K562 (cell line): ENCODE data around the gene CRKL. TPM values are rescaled to one million over a fixed set of nuclear protein-coding genes. Genes with fewer than 3 reads are reported as not detected.

Source experiments
- ARID2 ChIP-seq: fragments of 450-650 bp; IDR thresholded peaks from 2 replicates; pipeline ENCODE4 v1.6.1; 2017; ENCODE audit warnings: antibody characterized with exemption, mild to moderate bottlenecking
- BDP1 ChIP-seq: IDR thresholded peaks from 3 replicates; pipeline ENCODE4 v1.6.1; 2011; ENCODE audit not compliant: insufficient read length, insufficient read depth
- BRF2 ChIP-seq: IDR thresholded peaks from 3 replicates; pipeline ENCODE4 v1.6.1; 2011; ENCODE audit warnings: borderline replicate concordance, mild to moderate bottlenecking; ENCODE audit not compliant: insufficient read length, insufficient read depth
- CBX5 ChIP-seq: IDR thresholded peaks from 2 replicates; pipeline ENCODE4 v1.6.1; 2014; ENCODE audit warnings: low read depth, borderline replicate concordance
- CHD4 ChIP-seq: fragments of 200-600 bp; sonication (generic); IDR thresholded peaks from 3 replicates; pipeline ENCODE4 v1.6.1; 2012; ENCODE audit warnings: low read depth, mild to moderate bottlenecking, mixed read lengths, low read length, inconsistent platforms; ENCODE audit not compliant: insufficient read depth, insufficient replicate concordance, poor library complexity, severe bottlenecking
- CTBP1 ChIP-seq: fragments of 450-650 bp; IDR thresholded peaks from 2 replicates; pipeline ENCODE4 v1.6.1; 2016; ENCODE audit warnings: borderline replicate concordance
- FIP1L1 ChIP-seq: fragments of 200-400 bp; formaldehyde crosslinking; IDR thresholded peaks from 2 replicates; pipeline ENCODE4 v1.6.1; 2018; ENCODE audit warnings: mild to moderate bottlenecking, low read depth, low read length; ENCODE audit not compliant: poor library complexity, severe bottlenecking
- ILK ChIP-seq: fragments of 450-650 bp; IDR thresholded peaks from 2 replicates; pipeline ENCODE4 v1.6.1; 2016; ENCODE audit warnings: missing genetic modification characterization, low read depth, mild to moderate bottlenecking, missing compliant biosample characterization, moderate library complexity, borderline replicate concordance
- KLF10 ChIP-seq: fragments of 250-450 bp; sonication (Bioruptor Pico); IDR thresholded peaks from 2 replicates; pipeline ENCODE4 v1.6.1; 2021; ENCODE audit warnings: matching md5 sums
- MEIS2 ChIP-seq: fragments of 450-650 bp; IDR thresholded peaks from 2 replicates; pipeline ENCODE4 v1.6.1; 2014; ENCODE audit warnings: mild to moderate bottlenecking; ENCODE audit not compliant: partially characterized antibody
- PHB ChIP-seq: fragments of 250-450 bp; sonication (Bioruptor Pico); IDR thresholded peaks from 2 replicates; pipeline ENCODE4 v1.5.0; 2021
- RCOR1 ChIP-seq, 2 experiments: IDR thresholded peaks; 2 replicates each; pipeline ENCODE4 v1.6.1; 2012; ENCODE audit warnings: low read depth in 2 of 2, low read length in 2 of 2, borderline replicate concordance in 1 of 2, improper control_type of control experiment in 1 of 2
- RUNX1 ChIP-seq: sonication (generic); IDR thresholded peaks from 2 replicates; pipeline ENCODE4 v1.6.1; 2016; ENCODE audit warnings: antibody characterized with exemption, low read depth
- SMAD3 ChIP-seq: fragments of 450-650 bp; formaldehyde crosslinking; conservative IDR thresholded peaks from 2 replicates; pipeline ENCODE4 v1.4.0; 2020; ENCODE audit warnings: mild to moderate bottlenecking
- TEAD1 ChIP-seq, 2 experiments: fragments of 450-650 bp in 1 of 2; sonication (generic) in 1 of 2; formaldehyde crosslinking; IDR thresholded peaks; 2 replicates each; pipeline versions ENCODE4 v1.4.0 to v1.8.0; 2020 to 2022; ENCODE audit warnings: mild to moderate bottlenecking in 2 of 2, missing genetic modification reagents in 1 of 2
- ZBTB1 ChIP-seq: sonication (generic); formaldehyde crosslinking; IDR thresholded peaks from 2 replicates; pipeline ENCODE4 v1.8.1; 2023; ENCODE audit warnings: missing genetic modification reagents, low read depth, mild to moderate bottlenecking, borderline replicate concordance
- ZBTB7A ChIP-seq: IDR thresholded peaks from 2 replicates; pipeline ENCODE4 v1.6.1; 2011; ENCODE audit warnings: low read depth, mild to moderate bottlenecking, low read length, moderate library complexity, borderline replicate concordance; ENCODE audit not compliant: control insufficient read depth
- ZBTB8A ChIP-seq: fragments of 450-650 bp; IDR thresholded peaks from 2 replicates; pipeline ENCODE4 v1.6.1; 2018; ENCODE audit warnings: mild to moderate bottlenecking, moderate library complexity; ENCODE audit not compliant: partially characterized antibody
- ZNF217 ChIP-seq: sonication (generic); formaldehyde crosslinking; IDR thresholded peaks from 2 replicates; pipeline ENCODE4 v1.8.0; 2022; ENCODE audit warnings: mild to moderate bottlenecking, missing genetic modification reagents
- ZNF263 ChIP-seq: sonication (generic); formaldehyde crosslinking; IDR thresholded peaks from 2 replicates; pipeline ENCODE4 v1.8.0; 2022; ENCODE audit warnings: mild to moderate bottlenecking, missing genetic modification reagents, borderline replicate concordance
- ZNF431 ChIP-seq: sonication (generic); formaldehyde crosslinking; IDR thresholded peaks from 2 replicates; pipeline ENCODE4 v1.8.0; 2022; ENCODE audit warnings: mild to moderate bottlenecking, missing genetic modification reagents
- ZNF764 ChIP-seq: fragments of 250-450 bp; sonication (Bioruptor Pico); IDR thresholded peaks from 2 replicates; pipeline ENCODE4 v1.4.0; 2020; ENCODE audit warnings: low read depth, mild to moderate bottlenecking, moderate library complexity
- polyA plus RNA-seq, 8 experiments: library from polyadenylated mRNA; depleted of rRNA in 4 of 8; stranded (reverse) in 5 of 8; unstranded in 3 of 8; fragments of >200 nt; fragmentation: Nextera tagmentation in 2 of 8; fragmentation: Illumina TruSeq in 1 of 8; extraction: Ambion mirVana in 2 of 8; extraction: Trizol in 1 of 8; gene quantifications; 2 replicates each; pipeline versions ENCODE4 v1.2.1 to v1.2.3, GENCODE V29; 2011 to 2014; ENCODE audit warnings: inconsistent platforms in 1 of 8, missing spikeins in 1 of 8
- total RNA-seq, 7 experiments: library from RNA; depleted of rRNA in 6 of 7; stranded (reverse); fragments of >200 nt in 6 of 7; fragmentation: Illumina TruSeq in 2 of 7; extraction: Trizol in 2 of 7; gene quantifications; 2 replicates each; pipeline versions ENCODE4 v1.2.1 to v1.2.3, GENCODE V29; 2011 to 2021; ENCODE audit warnings: low replicate concordance in 1 of 7
- TF ChIP-seq, protein P1 (sequence below), 2 experiments: fragments of 150-350 bp in 1 of 2; IDR thresholded peaks; 2 replicates each; pipeline ENCODE4 v1.6.1; 2012 to 2016; ENCODE audit warnings: low read depth in 2 of 2, low read length in 2 of 2, mild to moderate bottlenecking in 1 of 2, moderate library complexity in 1 of 2

Gene CRKL
- total and polyA plus RNA-seq, 9 of the 15 experiments (the other 6 are each of a cell fraction or from before 2014, with no cell fraction given) = 100 to 263 (median 124) TPM

DNA sequence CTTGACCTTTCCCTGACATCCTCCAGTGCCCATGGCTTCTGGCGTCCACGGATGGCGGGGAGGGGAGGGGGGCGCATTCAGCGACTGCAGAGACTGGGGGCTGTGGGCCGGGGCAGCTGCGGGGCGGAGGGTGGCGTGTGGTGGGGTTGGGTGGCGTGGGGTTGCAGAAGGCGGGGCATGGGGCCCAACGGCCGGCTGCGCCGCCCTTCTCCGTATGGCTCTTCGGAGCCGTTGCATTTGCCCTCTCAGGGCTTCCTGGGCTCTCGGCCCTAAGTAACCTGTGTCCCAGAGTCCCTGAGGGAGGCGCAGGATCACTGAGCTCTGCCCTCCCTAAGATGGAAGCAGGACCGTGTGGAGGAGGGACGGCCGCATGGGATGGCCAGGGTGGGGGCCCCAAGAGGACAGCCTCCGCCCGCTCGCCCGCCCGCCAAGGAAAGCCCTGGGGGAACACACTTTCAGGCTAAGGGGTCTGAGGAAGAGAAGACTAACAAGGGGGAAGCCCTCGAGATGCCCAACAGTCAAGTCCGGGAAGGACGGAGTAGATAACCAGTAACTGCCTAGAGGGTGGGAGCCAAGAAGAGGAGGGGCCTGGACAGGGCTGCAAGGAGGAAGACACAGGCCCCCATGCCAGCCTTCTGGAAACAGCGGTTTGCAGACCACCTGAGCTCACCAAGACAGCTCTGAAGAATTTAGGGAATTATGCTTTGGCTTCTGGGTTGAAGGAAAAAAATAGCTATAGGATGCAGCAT, 40.6 kb downstream of the CRKL start (continued):
- TF ChIP-seq BRF2 (no peak), ARID2 (no peak), RUNX1 (peak; percentile 15; the same call in 1 of the 2 replicates), ZNF431 (CRISPR knock-in tag) (no peak), PHB (CRISPR knock-in tag) (peak; percentile 8; the same call in 1 of the 2 replicates), KLF10 (CRISPR knock-in tag) (no peak), ZNF217 (no peak), ZNF263 (CRISPR knock-in tag) (peak; percentile 42; the same call in 1 of the 2 replicates), ZBTB1 (CRISPR knock-in tag) (peak; percentile 65; the same call in 1 of the 2 replicates), ILK (no peak), SMAD3 (CRISPR knock-in tag) (no peak), ZNF764 (no peak), ZBTB7A (peak; percentile 27; the same call in 1 of the 2 replicates), CBX5 (no peak), RCOR1 (IDR thresholded peaks at IDR 0.05; ENCODE audit: borderline replicate concordance in 1 of 2, low read depth in 2 of 2, low read length in 2 of 2) (no peak), TEAD1 (CRISPR knock-in tag; IDR thresholded peaks at IDR 0.05) (no peak), ZBTB8A (no peak), MEIS2 (no peak), CTBP1 (no peak), BDP1 (no peak), CHD4 (no peak), FIP1L1 (peak; percentile 13)
- TF ChIP-seq, protein P1, sequence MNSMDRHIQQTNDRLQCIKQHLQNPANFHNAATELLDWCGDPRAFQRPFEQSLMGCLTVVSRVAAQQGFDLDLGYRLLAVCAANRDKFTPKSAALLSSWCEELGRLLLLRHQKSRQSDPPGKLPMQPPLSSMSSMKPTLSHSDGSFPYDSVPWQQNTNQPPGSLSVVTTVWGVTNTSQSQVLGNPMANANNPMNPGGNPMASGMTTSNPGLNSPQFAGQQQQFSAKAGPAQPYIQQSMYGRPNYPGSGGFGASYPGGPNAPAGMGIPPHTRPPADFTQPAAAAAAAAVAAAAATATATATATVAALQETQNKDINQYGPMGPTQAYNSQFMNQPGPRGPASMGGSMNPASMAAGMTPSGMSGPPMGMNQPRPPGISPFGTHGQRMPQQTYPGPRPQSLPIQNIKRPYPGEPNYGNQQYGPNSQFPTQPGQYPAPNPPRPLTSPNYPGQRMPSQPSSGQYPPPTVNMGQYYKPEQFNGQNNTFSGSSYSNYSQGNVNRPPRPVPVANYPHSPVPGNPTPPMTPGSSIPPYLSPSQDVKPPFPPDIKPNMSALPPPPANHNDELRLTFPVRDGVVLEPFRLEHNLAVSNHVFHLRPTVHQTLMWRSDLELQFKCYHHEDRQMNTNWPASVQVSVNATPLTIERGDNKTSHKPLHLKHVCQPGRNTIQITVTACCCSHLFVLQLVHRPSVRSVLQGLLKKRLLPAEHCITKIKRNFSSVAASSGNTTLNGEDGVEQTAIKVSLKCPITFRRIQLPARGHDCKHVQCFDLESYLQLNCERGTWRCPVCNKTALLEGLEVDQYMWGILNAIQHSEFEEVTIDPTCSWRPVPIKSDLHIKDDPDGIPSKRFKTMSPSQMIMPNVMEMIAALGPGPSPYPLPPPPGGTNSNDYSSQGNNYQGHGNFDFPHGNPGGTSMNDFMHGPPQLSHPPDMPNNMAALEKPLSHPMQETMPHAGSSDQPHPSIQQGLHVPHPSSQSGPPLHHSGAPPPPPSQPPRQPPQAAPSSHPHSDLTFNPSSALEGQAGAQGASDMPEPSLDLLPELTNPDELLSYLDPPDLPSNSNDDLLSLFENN (IDR thresholded peaks at IDR 0.05; ENCODE audit: low read depth in 2 of 2, low read length in 2 of 2) = no peak
